NB4 (cell line): ENCODE data around the gene ZNF414.
A peak's percentile ranks its signal among the peaks of the same experiment; 100 is the strongest.

ENCODE experiments used
- DNase-seq: peaks from one replicate; pipeline ENCODE4 v3.0.0; 2010; ENCODE audit warnings: low read depth
- H3K4me3 ChIP-seq: one replicate; pipeline ENCODE4 v1.5.1; 2011; ENCODE audit warnings: mild to moderate bottlenecking, low read depth, low read length, moderate library complexity
- CTCF ChIP-seq: IDR thresholded peaks from one replicate; pipeline ENCODE4 v1.5.1; 2012; ENCODE audit warnings: low read depth, low read length
- MAX ChIP-seq: IDR thresholded peaks from 2 replicates; pipeline ENCODE4 v1.6.1; 2011; ENCODE audit warnings: low read depth, low read length
- MYC ChIP-seq: IDR thresholded peaks from 2 replicates; pipeline ENCODE4 v1.6.1; 2011; ENCODE audit warnings: low read depth, low read length
- POLR2A ChIP-seq: IDR thresholded peaks from 2 replicates; pipeline ENCODE4 v1.6.1; 2011; ENCODE audit warnings: mild to moderate bottlenecking; ENCODE audit not compliant: insufficient read length; ENCODE audit errors: extremely low read depth

Gene ZNF414

GRCh38 chr19:8536282-8536681 is 22.3 kb upstream of the ZNF414 start:
- no peak overlapping the region for H3K4me3 ChIP-seq
- DNase-seq, result no peak
- no peak for TF ChIP-seq CTCF
- no peak for TF ChIP-seq POLR2A
- TF ChIP-seq MYC, result no peak
- no peak for TF ChIP-seq MAX

- DNase-seq, result no peak
- no peak overlapping the region for H3K4me3 ChIP-seq
- TF ChIP-seq POLR2A, result no peak
Observed at GRCh38 chr19:8532225-8532624, 18.3 kb upstream of the ZNF414 start.

- H3K4me3 ChIP-seq, result no peak overlapping the region
- peak; percentile 37 for DNase-seq
- TF ChIP-seq CTCF (no peak), MYC (no peak), MAX (no peak), POLR2A (no peak)
Observed at GRCh38 chr19:8531470-8531869, 17.5 kb upstream of the ZNF414 start.

- no peak overlapping the region for H3K4me3 ChIP-seq
- TF ChIP-seq CTCF (no peak), MAX (no peak), POLR2A (no peak), MYC (no peak)
- DNase-seq, result peak; percentile 37
Observed at GRCh38 chr19:8530061-8530679, 16.2 kb upstream of the ZNF414 start.

- TF ChIP-seq POLR2A (no peak), MAX (no peak), CTCF (no peak), MYC (no peak)
- DNase-seq, result peak; percentile 20
- no peak overlapping the region for H3K4me3 ChIP-seq
Observed at GRCh38 chr19:8529369-8530006, 15.5 kb upstream of the ZNF414 start.

GRCh38 chr19:8528500-8528899 is 14.5 kb upstream of the ZNF414 start:
- TF ChIP-seq POLR2A, result no peak
- no peak for TF ChIP-seq MAX
- no peak for TF ChIP-seq MYC
- no peak for TF ChIP-seq CTCF

More at GRCh38 chr19:8528500-8528899, 14.5 kb upstream of the ZNF414 start:
- peak; percentile 25 for DNase-seq
- no peak overlapping the region for H3K4me3 ChIP-seq
